HepG2 (cell line): ENCODE measurements around the gene GDNF. TPM values are rescaled to one million over a fixed set of nuclear protein-coding genes. Genes with fewer than 3 reads are reported as not detected.

Experiments used
- ATAC-seq: fragments of 200-7000 bp; cut with Tn5 transposase; 3 replicates; pipeline ENCODE4 v1.9.1; 2020; ENCODE audit warnings: mild to moderate bottlenecking, moderate library complexity
- BruUV-seq: library from RNA; stranded (reverse); fragments of 400-500 nt; replicated peaks from 2 replicates; lab custom pipeline; 2021; lab: Mats Ljungman, UMichigan
- CTCF ChIA-PET: fragments of 300-600 bp; formaldehyde crosslinking; extraction: SDS; loops from one replicate; lab custom pipeline; 2021; ENCODE audit warnings: low total read pairs, inconsistent platforms, low intra/inter-chr PET ratio; lab: Yijun Ruan, JAX
- POLR2A ChIA-PET: fragments of 350-600 bp; sonication (Branson Sonifier 250); formaldehyde crosslinking; loops from one replicate; lab custom pipeline; 2020; ENCODE audit warnings: antibody characterized with exemption, inconsistent platforms; lab: Yijun Ruan, JAX
- DNase-seq: peaks from one replicate; pipeline ENCODE4 v3.0.0-alpha.2; 2015; ENCODE audit warnings: low spot score
- FAIRE-seq: peaks from 3 replicates; lab custom pipeline; 2011; peaks lifted over from hg19 to GRCh38; lab: Jason Lieb, UNC
- H2AFZ ChIP-seq: one replicate; pipeline ENCODE4 v1.6.1; 2011; ENCODE audit warnings: low read length, inconsistent platforms
- H3K27ac ChIP-seq: fragments of 300-600 bp; 3 replicates; pipeline ENCODE4 v1.8.0; 2011; ENCODE audit warnings: mixed run types, mild to moderate bottlenecking, mixed read lengths, low read length, inconsistent platforms; ENCODE audit not compliant: insufficient read depth; ENCODE audit errors: extremely low read length
- H3K27me3 ChIP-seq, 2 experiments: fragments of 200-600 bp in 1 of 2; 2 replicates in 1 of 2; 3 replicates in 1 of 2; pipeline versions ENCODE4 v1.6.0 to v1.8.0; 2011; ENCODE audit warnings: low read length in 2 of 2, mild to moderate bottlenecking in 2 of 2, moderate library complexity in 2 of 2, inconsistent platforms in 1 of 2; ENCODE audit not compliant: insufficient read depth in 2 of 2, control insufficient read depth in 1 of 2
- H3K36me3 ChIP-seq, 2 experiments: fragments of 200-600 bp in 1 of 2; replicated peaks in 1 of 2; 2 replicates in 1 of 2; 3 replicates in 1 of 2; pipeline versions ENCODE4 v1.5.1 to v1.8.0; 2011; ENCODE audit warnings: low read length in 2 of 2, inconsistent platforms in 1 of 2; ENCODE audit not compliant: insufficient read depth in 2 of 2, control insufficient read depth in 1 of 2
- H3K4me1 ChIP-seq: 2 replicates; pipeline ENCODE4 v1.5.1; 2012; ENCODE audit warnings: low read length, inconsistent platforms; ENCODE audit not compliant: insufficient read depth
- H3K4me2 ChIP-seq: 2 replicates; pipeline ENCODE4 v1.6.0; 2011; ENCODE audit warnings: low read depth, low read length, inconsistent platforms
- H3K4me3 ChIP-seq, 3 experiments: fragments of 200-600 bp in 1 of 3; sonication (generic), shearing (Covaris generic) in 1 of 3; replicated peaks in 1 of 3; 2 replicates each; pipeline ENCODE4 v1.5.1; 2011 to 2016; ENCODE audit warnings: low read length in 3 of 3, inconsistent platforms in 2 of 3, low read depth in 2 of 3, mild to moderate bottlenecking in 2 of 3, control low read depth in 1 of 3, mixed read lengths in 1 of 3; ENCODE audit not compliant: insufficient read depth in 1 of 3
- H3K79me2 ChIP-seq: one replicate; pipeline ENCODE4 v1.6.1; 2011; ENCODE audit warnings: low read length, inconsistent platforms; ENCODE audit not compliant: insufficient read depth
- H3K9ac ChIP-seq: 2 replicates; pipeline ENCODE4 v1.6.0; 2011; ENCODE audit warnings: mild to moderate bottlenecking, low read depth, low read length, inconsistent platforms; ENCODE audit not compliant: insufficient read depth
- H3K9me3 ChIP-seq: 2 replicates; pipeline ENCODE4 v1.5.1; 2012; ENCODE audit warnings: mild to moderate bottlenecking, low read length
- H4K20me1 ChIP-seq: 2 replicates; pipeline ENCODE4 v1.6.0; 2011; ENCODE audit warnings: inconsistent platforms, mild to moderate bottlenecking, low read length, moderate library complexity; ENCODE audit not compliant: insufficient read depth
- ARNT2 ChIP-seq: sonication (generic); formaldehyde crosslinking; IDR thresholded peaks from 2 replicates; pipeline ENCODE4 v1.8.0; 2022; ENCODE audit warnings: mild to moderate bottlenecking, low read depth, missing genetic modification reagents, moderate library complexity
- MTF2 ChIP-seq: sonication (generic); formaldehyde crosslinking; IDR thresholded peaks from 2 replicates; pipeline ENCODE4 v1.5.0; 2020; ENCODE audit warnings: missing genetic modification reagents, borderline replicate concordance
- SCMH1 ChIP-seq: sonication (generic); formaldehyde crosslinking; IDR thresholded peaks from 2 replicates; pipeline ENCODE4 v1.9.0; 2021; ENCODE audit warnings: missing genetic modification reagents, mild to moderate bottlenecking, borderline replicate concordance
- TBL1XR1 ChIP-seq: fragments of 150-350 bp; IDR thresholded peaks from 2 replicates; pipeline ENCODE4 v1.6.1; 2014; ENCODE audit warnings: borderline replicate concordance, low read length; ENCODE audit not compliant: partially characterized antibody
- ZFP36L2 ChIP-seq: sonication (generic); formaldehyde crosslinking; IDR thresholded peaks from 2 replicates; pipeline ENCODE4 v1.4.0; 2020; ENCODE audit warnings: missing genetic modification reagents
- ZNF121 ChIP-seq: sonication (generic); formaldehyde crosslinking; IDR thresholded peaks from 2 replicates; pipeline ENCODE4 v1.5.0; 2020; ENCODE audit warnings: mild to moderate bottlenecking, missing genetic modification reagents
- ZNF224 ChIP-seq: sonication (generic); formaldehyde crosslinking; IDR thresholded peaks from 2 replicates; pipeline ENCODE4 v1.5.0; 2020; ENCODE audit warnings: mild to moderate bottlenecking, missing genetic modification reagents
- ZNF337 ChIP-seq: sonication (generic); formaldehyde crosslinking; IDR thresholded peaks from 2 replicates; pipeline ENCODE4 v1.5.1; 2020; ENCODE audit warnings: missing genetic modification reagents, low read depth, mild to moderate bottlenecking, borderline replicate concordance
- ZNF709 ChIP-seq: sonication (generic); formaldehyde crosslinking; IDR thresholded peaks from 2 replicates; pipeline ENCODE4 v1.5.0; 2020; ENCODE audit warnings: mild to moderate bottlenecking, missing genetic modification reagents
- ZNF781 ChIP-seq: sonication (generic); formaldehyde crosslinking; IDR thresholded peaks from 2 replicates; pipeline ENCODE4 v1.5.1; 2020; ENCODE audit warnings: borderline replicate concordance, mild to moderate bottlenecking, missing genetic modification reagents; ENCODE audit errors: not compliant biosample characterization
- WGBS: methylation state at CpG from one replicate; pipeline ENCODE4 v1.1.6; 2017; ENCODE audit warnings: low lambda C conversion rate; 5-methylcytosine and 5-hydroxymethylcytosine counted together
- in situ Hi-C: cut with HindIII; loops from 2 replicates; pipeline ENCODE4 v1.10.0; 2017; ENCODE audit warnings: low pct_unique_long_range_greater_than_20kb; ENCODE audit not compliant: extremely low pct_ligation_motif_present
- intact Hi-C: fragments of 100-400 bp; cut with micrococcal nuclease; formaldehyde crosslinking; loops from one replicate; pipeline ENCODE4 v1.10.0; 2022; ENCODE audit not compliant: unreplicated experiment
- polyA plus RNA-seq, 8 experiments: library from polyadenylated mRNA; depleted of rRNA in 3 of 8; stranded (reverse) in 7 of 8; unstranded in 1 of 8; fragments of >200 nt; fragmentation: Illumina TruSeq in 4 of 8; extraction: Trizol in 4 of 8; gene quantifications; 2 replicates each; pipeline versions ENCODE4 v1.2.1 to v1.2.3, GENCODE V29; 2011 to 2016; ENCODE audit warnings: low read depth in 4 of 8, missing spikeins in 1 of 8, mixed read lengths in 1 of 8; ENCODE audit not compliant: insufficient read depth in 1 of 8
- total RNA-seq, 5 experiments: library from RNA; depleted of rRNA; stranded (reverse); fragments of >200 nt; fragmentation: Illumina TruSeq; extraction: Trizol; gene quantifications; 2 replicates each; pipeline ENCODE4 v1.2.3, GENCODE V29; 2016; ENCODE audit warnings: low read depth in 1 of 5
- TF ChIP-seq, protein P1 (sequence below): sonication (generic); formaldehyde crosslinking; IDR thresholded peaks from 2 replicates; pipeline ENCODE4 v1.9.0; 2021; ENCODE audit warnings: missing genetic modification reagents, mild to moderate bottlenecking, borderline replicate concordance
- TF ChIP-seq, protein P2 (sequence below): IDR thresholded peaks from 2 replicates; pipeline ENCODE4 v1.6.1; 2016; ENCODE audit warnings: low read depth, control low read depth

The GDNF gene
- total and polyA plus RNA-seq, 2 of the 13 experiments (the other 11 are each of a cell fraction or from before 2014, with no cell fraction given): 0.24 to 0.46 TPM

DNA sequence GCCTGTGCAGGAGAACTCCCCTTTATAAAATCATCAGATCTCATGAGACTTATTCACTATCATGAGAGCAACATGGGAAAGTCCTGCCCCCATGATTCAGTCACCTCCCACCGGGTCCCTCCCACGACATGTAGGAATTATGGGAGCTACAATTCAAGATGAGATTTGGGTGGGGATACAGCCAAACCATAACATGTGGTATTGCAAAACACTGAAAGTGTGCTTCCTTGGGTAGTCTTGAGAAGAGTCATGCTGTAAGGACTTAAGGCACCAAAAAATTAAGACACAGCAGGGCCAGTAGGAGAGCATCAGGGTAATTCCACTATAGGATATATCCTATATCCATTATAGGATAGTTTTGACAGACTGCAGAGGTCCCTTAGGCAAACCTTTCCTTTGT is 29.4 kb upstream of the GDNF start:
- Histone ChIP-seq H3K36me3 (no peaks in the 10 kb centered on the region), H3K9ac (no peak overlapping the region), H3K4me2 (no peak overlapping the region), H3K4me3 (no peak overlapping the region), H3K9me3 (no peaks in the 10 kb centered on the region), H4K20me1 (no peaks in the 10 kb centered on the region), H3K4me1 (no peaks in the 10 kb centered on the region), H3K27ac (no peak overlapping the region), H3K79me2 (no peaks in the 10 kb centered on the region), H3K27me3 (peaks cover 0 to 18% of the 10 kb centered on the region in 2 experiments; a peak in 2 of 5 replicates), H2AFZ (no peak overlapping the region)
- DNase-seq: no peak
- ChIA-PET CTCF (no interaction called here), POLR2A (no interaction called here)
- in situ Hi-C loops (no loop called here), intact Hi-C loops (no loop called here)
- TF ChIP-seq, protein P1, sequence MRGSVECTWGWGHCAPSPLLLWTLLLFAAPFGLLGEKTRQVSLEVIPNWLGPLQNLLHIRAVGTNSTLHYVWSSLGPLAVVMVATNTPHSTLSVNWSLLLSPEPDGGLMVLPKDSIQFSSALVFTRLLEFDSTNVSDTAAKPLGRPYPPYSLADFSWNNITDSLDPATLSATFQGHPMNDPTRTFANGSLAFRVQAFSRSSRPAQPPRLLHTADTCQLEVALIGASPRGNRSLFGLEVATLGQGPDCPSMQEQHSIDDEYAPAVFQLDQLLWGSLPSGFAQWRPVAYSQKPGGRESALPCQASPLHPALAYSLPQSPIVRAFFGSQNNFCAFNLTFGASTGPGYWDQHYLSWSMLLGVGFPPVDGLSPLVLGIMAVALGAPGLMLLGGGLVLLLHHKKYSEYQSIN (CRISPR knock-in tag): no peak
- TF ChIP-seq ARNT2 (CRISPR knock-in tag) (no peak), MTF2 (CRISPR knock-in tag) (no peak), SCMH1 (CRISPR knock-in tag) (no peak), ZNF224 (no peak), TBL1XR1 (no peak), ZNF121 (no peak), ZFP36L2 (no peak), ZNF781 (no peak), ZNF337 (CRISPR knock-in tag) (no peak), ZNF709 (CRISPR knock-in tag) (no peak)
- TF ChIP-seq, protein P2, sequence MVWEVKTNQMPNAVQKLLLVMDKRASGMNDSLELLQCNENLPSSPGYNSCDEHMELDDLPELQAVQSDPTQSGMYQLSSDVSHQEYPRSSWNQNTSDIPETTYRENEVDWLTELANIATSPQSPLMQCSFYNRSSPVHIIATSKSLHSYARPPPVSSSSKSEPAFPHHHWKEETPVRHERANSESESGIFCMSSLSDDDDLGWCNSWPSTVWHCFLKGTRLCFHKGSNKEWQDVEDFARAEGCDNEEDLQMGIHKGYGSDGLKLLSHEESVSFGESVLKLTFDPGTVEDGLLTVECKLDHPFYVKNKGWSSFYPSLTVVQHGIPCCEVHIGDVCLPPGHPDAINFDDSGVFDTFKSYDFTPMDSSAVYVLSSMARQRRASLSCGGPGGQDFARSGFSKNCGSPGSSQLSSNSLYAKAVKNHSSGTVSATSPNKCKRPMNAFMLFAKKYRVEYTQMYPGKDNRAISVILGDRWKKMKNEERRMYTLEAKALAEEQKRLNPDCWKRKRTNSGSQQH: no peak
- ATAC-seq: no peak
- no peak for FAIRE-seq
- WGBS: 0% methylated on average over 2 of the region's 2 CpGs
- BruUV-seq: no TSS peak
